ENCODE data around the gene SLC12A6.

GRCh38 chr15:34330279-34330678, 7.3 kb downstream of the SLC12A6 start:
- TF ChIP-seq, protein P1, sequence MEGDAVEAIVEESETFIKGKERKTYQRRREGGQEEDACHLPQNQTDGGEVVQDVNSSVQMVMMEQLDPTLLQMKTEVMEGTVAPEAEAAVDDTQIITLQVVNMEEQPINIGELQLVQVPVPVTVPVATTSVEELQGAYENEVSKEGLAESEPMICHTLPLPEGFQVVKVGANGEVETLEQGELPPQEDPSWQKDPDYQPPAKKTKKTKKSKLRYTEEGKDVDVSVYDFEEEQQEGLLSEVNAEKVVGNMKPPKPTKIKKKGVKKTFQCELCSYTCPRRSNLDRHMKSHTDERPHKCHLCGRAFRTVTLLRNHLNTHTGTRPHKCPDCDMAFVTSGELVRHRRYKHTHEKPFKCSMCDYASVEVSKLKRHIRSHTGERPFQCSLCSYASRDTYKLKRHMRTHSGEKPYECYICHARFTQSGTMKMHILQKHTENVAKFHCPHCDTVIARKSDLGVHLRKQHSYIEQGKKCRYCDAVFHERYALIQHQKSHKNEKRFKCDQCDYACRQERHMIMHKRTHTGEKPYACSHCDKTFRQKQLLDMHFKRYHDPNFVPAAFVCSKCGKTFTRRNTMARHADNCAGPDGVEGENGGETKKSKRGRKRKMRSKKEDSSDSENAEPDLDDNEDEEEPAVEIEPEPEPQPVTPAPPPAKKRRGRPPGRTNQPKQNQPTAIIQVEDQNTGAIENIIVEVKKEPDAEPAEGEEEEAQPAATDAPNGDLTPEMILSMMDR (IDR thresholded peaks at IDR 0.05): no peak
- TF ChIP-seq POLR2A (IDR thresholded peaks at IDR 0.05): no peak
